Activated CD8-positive, alpha-beta memory T cell treated with anti-CD3 and anti-CD28 coated beads, Interleukin-2, amount 50 U/mL, for 1 hour (primary cell): ENCODE results near the gene LINGO3.

Source experiments
- DNase-seq: peaks from one replicate; pipeline ENCODE4 v3.0.0-alpha.2; 2020; ENCODE audit errors: extremely low read depth

Gene LINGO3

GRCh38 chr19:2306281-2306806, 1.6 kb downstream of the LINGO3 start:
- no peak for DNase-seq

GRCh38 chr19:2305452-2306280, 2.3 kb downstream of the LINGO3 start:
- DNase-seq: no peak

GRCh38 chr19:2303211-2303798, 4.6 kb downstream of the LINGO3 start:
- DNase-seq: no peak

GRCh38 chr19:2302319-2303210, 5.4 kb downstream of the LINGO3 start:
- DNase-seq: no peak

GRCh38 chr19:2300533-2300932, 7.4 kb downstream of the LINGO3 start:
- no peak for DNase-seq

- DNase-seq: no peak
Observed at GRCh38 chr19:2296141-2296540, 11.8 kb downstream of the LINGO3 start.

GRCh38 chr19:2294687-2295335, 13.1 kb downstream of the LINGO3 start:
- no peak for DNase-seq

GRCh38 chr19:2291185-2291751, 16.7 kb downstream of the LINGO3 start:
- no peak for DNase-seq

- DNase-seq: no peak
Observed at GRCh38 chr19:2290441-2291184, 17.3 kb downstream of the LINGO3 start.

GRCh38 chr19:2289714-2290435, 18.1 kb downstream of the LINGO3 start:
- DNase-seq: no peak

- no peak for DNase-seq
Observed at GRCh38 chr19:2288818-2289713, 18.9 kb downstream of the LINGO3 start.

- no peak for DNase-seq
Observed at GRCh38 chr19:2288338-2288817, 19.6 kb downstream of the LINGO3 start.

- no peak for DNase-seq
Observed at GRCh38 chr19:2287585-2288337, 20.2 kb downstream of the LINGO3 start.

- DNase-seq: no peak
Observed at GRCh38 chr19:2286402-2287140, 21.4 kb downstream of the LINGO3 start.

GRCh38 chr19:2283835-2284507, 24.0 kb downstream of the LINGO3 start:
- no peak for DNase-seq

GRCh38 chr19:2282862-2283237, 25.1 kb downstream of the LINGO3 start:
- DNase-seq: no peak
